Endothelial cell (in vitro differentiated cells): ENCODE measurements around the gene RPP25L. TPM values are rescaled to one million over a fixed set of nuclear protein-coding genes. Genes with fewer than 3 reads are reported as not detected.

Source experiments
- DNase-seq: peaks from one replicate; pipeline ENCODE4 v3.0.0; 2021; ENCODE audit warnings: low spot score
- H3K27ac Mint-ChIP-seq: one replicate; pipeline ENCODE4 v1.8.0; 2021; ENCODE audit warnings: mixed read lengths, inconsistent platforms; ENCODE audit not compliant: unreplicated experiment
- H3K27me3 Mint-ChIP-seq: one replicate; pipeline ENCODE4 v1.8.0; 2021; ENCODE audit warnings: mild to moderate bottlenecking, moderate library complexity, mixed read lengths, inconsistent platforms; ENCODE audit not compliant: unreplicated experiment
- H3K36me3 Mint-ChIP-seq: one replicate; pipeline ENCODE4 v1.8.0; 2021; ENCODE audit warnings: mild to moderate bottlenecking, low read depth, mixed read lengths, inconsistent platforms; ENCODE audit not compliant: unreplicated experiment
- H3K4me1 Mint-ChIP-seq: one replicate; pipeline ENCODE4 v1.8.0; 2021; ENCODE audit warnings: mild to moderate bottlenecking, mixed read lengths, inconsistent platforms; ENCODE audit not compliant: unreplicated experiment
- H3K4me3 Mint-ChIP-seq: one replicate; pipeline ENCODE4 v1.8.0; 2021; ENCODE audit warnings: mild to moderate bottlenecking, mixed read lengths, inconsistent platforms; ENCODE audit not compliant: unreplicated experiment
- H3K9me3 Mint-ChIP-seq: one replicate; pipeline ENCODE4 v1.8.0; 2021; ENCODE audit warnings: mixed read lengths, inconsistent platforms; ENCODE audit not compliant: unreplicated experiment
- total RNA-seq: library from RNA; stranded (reverse); fragmentation: NEBNext Ultra II Directional; extraction: Animal tissue kit (Norgen Biotek cat#: 25700); gene quantifications from one replicate; pipeline ENCODE4 v1.2.1, GENCODE V29; 2021; ENCODE audit not compliant: unreplicated experiment
- TF ChIP-seq, protein P1 (sequence below): fragments of 200-600 bp; sonication (generic); IDR thresholded peaks from one replicate; pipeline ENCODE4 v1.5.0; 2021; ENCODE audit warnings: antibody characterized with exemption; ENCODE audit not compliant: unreplicated experiment

RPP25L gene
- total RNA-seq, 1 donor from 2014 or later: 12.9 TPM

DNA sequence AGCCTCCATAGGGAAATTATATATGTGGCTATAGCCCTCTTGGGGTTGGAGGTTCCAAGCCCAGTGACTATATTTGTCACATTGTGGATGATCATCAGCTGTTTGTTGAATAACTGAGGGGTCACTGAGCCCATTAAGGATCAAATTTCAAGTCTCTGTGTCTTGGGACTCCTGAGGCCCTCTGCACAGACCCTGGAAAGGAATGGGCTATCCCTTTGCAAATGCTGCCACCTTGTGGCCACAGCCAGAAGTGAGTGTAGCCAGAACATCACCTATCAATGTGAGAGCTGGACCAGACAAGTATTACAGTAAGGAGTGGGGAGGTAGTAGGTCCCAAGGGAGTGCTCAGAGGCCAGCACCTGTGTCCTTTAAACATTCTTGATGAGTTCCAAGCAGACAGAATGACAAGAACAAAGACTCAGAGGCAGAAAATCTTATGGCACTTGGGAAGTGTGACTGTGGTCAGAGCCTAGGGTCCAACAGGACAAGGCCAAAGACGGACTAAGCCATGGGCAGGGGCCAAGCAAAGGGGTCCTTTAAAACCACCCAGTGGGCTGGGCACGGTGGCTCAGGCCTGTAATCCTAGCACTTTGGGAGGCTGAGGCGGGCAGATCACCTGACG, 8.2 kb downstream of the RPP25L start:
- DNase-seq: peak; percentile 93
- H3K4me1 Mint-ChIP-seq: peaks cover 3% of the 10 kb centered on the region
- no peak overlapping the region for H3K4me3 Mint-ChIP-seq
- H3K27ac Mint-ChIP-seq: no peak overlapping the region
- no peaks in the 10 kb centered on the region for H3K36me3 Mint-ChIP-seq
- H3K9me3 Mint-ChIP-seq: no peaks in the 10 kb centered on the region
- H3K27me3 Mint-ChIP-seq: peaks cover 5% of the 10 kb centered on the region
- TF ChIP-seq, protein P1, sequence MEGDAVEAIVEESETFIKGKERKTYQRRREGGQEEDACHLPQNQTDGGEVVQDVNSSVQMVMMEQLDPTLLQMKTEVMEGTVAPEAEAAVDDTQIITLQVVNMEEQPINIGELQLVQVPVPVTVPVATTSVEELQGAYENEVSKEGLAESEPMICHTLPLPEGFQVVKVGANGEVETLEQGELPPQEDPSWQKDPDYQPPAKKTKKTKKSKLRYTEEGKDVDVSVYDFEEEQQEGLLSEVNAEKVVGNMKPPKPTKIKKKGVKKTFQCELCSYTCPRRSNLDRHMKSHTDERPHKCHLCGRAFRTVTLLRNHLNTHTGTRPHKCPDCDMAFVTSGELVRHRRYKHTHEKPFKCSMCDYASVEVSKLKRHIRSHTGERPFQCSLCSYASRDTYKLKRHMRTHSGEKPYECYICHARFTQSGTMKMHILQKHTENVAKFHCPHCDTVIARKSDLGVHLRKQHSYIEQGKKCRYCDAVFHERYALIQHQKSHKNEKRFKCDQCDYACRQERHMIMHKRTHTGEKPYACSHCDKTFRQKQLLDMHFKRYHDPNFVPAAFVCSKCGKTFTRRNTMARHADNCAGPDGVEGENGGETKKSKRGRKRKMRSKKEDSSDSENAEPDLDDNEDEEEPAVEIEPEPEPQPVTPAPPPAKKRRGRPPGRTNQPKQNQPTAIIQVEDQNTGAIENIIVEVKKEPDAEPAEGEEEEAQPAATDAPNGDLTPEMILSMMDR: peak; percentile 92

DNA sequence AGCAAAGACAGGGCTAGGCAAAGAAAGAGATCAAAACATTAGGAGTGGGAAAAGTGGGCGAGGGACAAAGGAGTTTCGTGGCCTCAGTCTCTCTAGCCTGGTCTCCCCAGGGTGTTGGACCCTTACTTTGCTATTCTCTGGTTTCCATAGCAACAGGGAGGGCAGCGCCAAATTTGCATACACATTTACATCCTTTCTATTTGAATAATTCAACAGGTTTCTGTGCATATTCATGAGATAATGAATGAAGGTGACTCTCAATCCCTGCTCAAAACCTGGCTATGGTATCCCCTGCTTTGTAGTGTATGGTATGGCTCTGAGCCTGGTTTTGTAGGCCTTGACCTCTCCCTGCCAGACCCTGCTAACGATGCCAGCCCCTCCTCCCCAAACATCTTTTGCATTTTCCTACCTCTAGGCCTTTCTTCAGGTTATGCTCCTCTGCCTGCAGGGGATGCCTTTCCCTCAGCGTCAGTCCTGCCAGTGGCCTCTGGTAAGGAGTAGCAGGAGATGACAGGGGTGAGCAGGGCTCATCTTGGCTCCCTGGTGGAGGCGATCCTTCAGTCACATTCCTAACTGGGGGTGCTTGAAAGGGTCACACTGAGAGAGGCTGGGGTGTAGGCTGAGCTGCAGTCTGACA, 9.8 kb downstream of the RPP25L start:
- TF ChIP-seq, protein P1: no peak
- Mint-ChIP-seq H3K27me3 (peaks cover 5% of the 10 kb centered on the region), H3K4me3 (no peak overlapping the region), H3K9me3 (no peaks in the 10 kb centered on the region), H3K4me1 (peaks cover 6% of the 10 kb centered on the region), H3K27ac (no peak overlapping the region), H3K36me3 (no peaks in the 10 kb centered on the region)
- no peak for DNase-seq

DNA sequence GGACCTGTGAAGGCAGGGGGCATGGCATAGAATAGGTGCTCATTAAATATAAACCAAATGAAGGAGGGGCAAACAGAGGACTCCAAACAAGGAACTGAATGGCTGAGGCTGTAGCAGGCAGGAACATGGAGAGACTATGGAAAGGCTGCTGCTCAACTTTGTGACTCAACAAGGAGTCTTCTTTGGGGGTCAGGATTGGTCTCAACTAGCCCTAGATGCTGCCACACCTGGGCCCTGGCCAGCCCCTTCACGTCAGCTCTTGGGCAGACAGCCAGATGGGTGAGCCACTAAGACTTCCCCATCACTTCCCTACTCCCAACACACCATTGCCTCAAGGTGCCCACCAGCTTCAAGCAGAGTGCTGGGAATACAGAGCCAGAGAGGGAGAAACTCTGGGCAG, 11.0 kb downstream of the RPP25L start:
- H3K4me1 Mint-ChIP-seq: peaks cover 10% of the 10 kb centered on the region
- no peak overlapping the region for H3K27ac Mint-ChIP-seq
- no peaks in the 10 kb centered on the region for H3K36me3 Mint-ChIP-seq
- H3K27me3 Mint-ChIP-seq: peaks cover 5% of the 10 kb centered on the region
- no peak for DNase-seq
- H3K9me3 Mint-ChIP-seq: no peaks in the 10 kb centered on the region
- no peak overlapping the region for H3K4me3 Mint-ChIP-seq
- TF ChIP-seq, protein P1: no peak

DNA sequence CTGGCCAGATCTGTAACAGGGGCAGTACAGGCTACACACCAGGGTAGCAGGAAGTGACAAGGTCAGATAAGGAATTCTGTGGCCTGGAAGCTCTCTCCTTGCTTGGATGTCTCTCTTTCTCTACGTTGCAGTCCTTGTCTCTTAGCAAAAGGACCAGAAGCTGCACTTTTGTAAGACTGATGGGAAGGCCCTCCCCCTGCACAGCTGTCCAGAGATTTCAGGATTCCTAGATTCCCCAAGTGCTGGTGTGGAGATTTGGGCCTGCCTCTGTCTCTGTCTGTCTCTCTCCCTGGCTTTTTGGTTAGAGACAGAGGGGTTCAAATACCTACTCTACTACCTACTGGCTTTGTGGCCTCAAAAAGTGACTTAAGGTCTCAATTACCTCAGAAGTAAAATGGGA, 12.4 kb downstream of the RPP25L start:
- H3K4me3 Mint-ChIP-seq: no peak overlapping the region
- no peak for DNase-seq
- H3K27me3 Mint-ChIP-seq: peaks cover under 1% of the 10 kb centered on the region
- H3K27ac Mint-ChIP-seq: no peak overlapping the region
- H3K4me1 Mint-ChIP-seq: peaks cover 10% of the 10 kb centered on the region
- no peaks in the 10 kb centered on the region for H3K9me3 Mint-ChIP-seq
- no peaks in the 10 kb centered on the region for H3K36me3 Mint-ChIP-seq
- TF ChIP-seq, protein P1: no peak

- Mint-ChIP-seq H3K4me1 (peaks cover 17% of the 10 kb centered on the region), H3K27ac (no peak overlapping the region), H3K4me3 (no peak overlapping the region), H3K27me3 (peaks cover 15% of the 10 kb centered on the region), H3K36me3 (peaks cover 7% of the 10 kb centered on the region), H3K9me3 (no peaks in the 10 kb centered on the region)
- no peak for DNase-seq
- TF ChIP-seq, protein P1: no peak
Observed at GRCh38 chr9:34594177-34594576, 17.7 kb downstream of the RPP25L start.
